Measurements from ENCODE around the gene AP3B2. TPM values are rescaled to one million over a fixed set of nuclear protein-coding genes. Genes with fewer than 3 reads are reported as not detected.

Gene AP3B2
- total and polyA plus RNA-seq, 7 experiments from 2014 or later = 0.35 to 1.2 (median 0.76) TPM; not detected in 1

DNA sequence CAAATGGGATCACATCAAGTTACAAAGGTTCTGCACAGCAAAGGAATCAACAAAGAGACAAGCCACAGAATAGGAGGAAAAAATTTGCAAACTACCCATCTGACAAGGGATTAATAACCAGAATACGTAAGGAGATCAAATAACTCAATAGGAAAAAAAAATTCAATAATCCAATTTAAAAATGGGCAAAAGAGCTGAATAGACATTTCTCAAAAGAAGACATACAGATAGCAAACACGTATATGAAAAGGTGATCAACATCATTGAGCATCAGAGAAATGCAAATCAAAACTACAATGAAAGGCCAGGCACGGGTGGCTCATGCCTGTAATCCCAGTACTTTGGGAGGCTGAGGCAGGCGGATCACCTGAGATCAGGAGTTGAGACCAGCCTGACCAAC, 39.0 kb downstream of the AP3B2 start:
- CTCF ChIA-PET = no interaction called here
- no peak for ATAC-seq
- Histone ChIP-seq H3K27ac (ENCODE audit: low read depth, low read length) (no peak overlapping the region), H3K4me3 (ENCODE audit: low read length) (no peak overlapping the region), H3K27me3 (ENCODE audit: control insufficient read depth in 2 of 2, insufficient read depth in 2 of 2, low read length in 2 of 2) (no peaks in the 10 kb centered on the region), H3K36me3 (ENCODE audit: control insufficient read depth in 2 of 3, insufficient read depth in 3 of 3, low read length in 3 of 3) (no peaks in the 10 kb centered on the region), H3K9me3 (ENCODE audit: control insufficient read depth in 2 of 3, low read length in 3 of 3) (no peaks in the 10 kb centered on the region), H3K4me1 (ENCODE audit: control insufficient read depth in 2 of 2, insufficient read depth in 2 of 2, low read length in 2 of 2) (no peaks in the 10 kb centered on the region)
- no peak overlapping the region for H3K27ac Mint-ChIP-seq
- POLR2A ChIA-PET = no interaction called here
- H3K4me1 Mint-ChIP-seq = peaks cover 0 to under 1% (median 0%) of the 10 kb centered on the region in 7 donors
- DNase-seq = no peak
- intact Hi-C loops (cut with micrococcal nuclease) = no loop called here
- no peak overlapping the region for H3K4me3 Mint-ChIP-seq
- H3K9me3 Mint-ChIP-seq = no peaks in the 10 kb centered on the region
- H3K27me3 Mint-ChIP-seq = peaks cover 0 to 16% (median 3%) of the 10 kb centered on the region in 5 donors
- peaks cover 0 to 1% (median 0%) of the 10 kb centered on the region in 5 donors for H3K36me3 Mint-ChIP-seq

DNA sequence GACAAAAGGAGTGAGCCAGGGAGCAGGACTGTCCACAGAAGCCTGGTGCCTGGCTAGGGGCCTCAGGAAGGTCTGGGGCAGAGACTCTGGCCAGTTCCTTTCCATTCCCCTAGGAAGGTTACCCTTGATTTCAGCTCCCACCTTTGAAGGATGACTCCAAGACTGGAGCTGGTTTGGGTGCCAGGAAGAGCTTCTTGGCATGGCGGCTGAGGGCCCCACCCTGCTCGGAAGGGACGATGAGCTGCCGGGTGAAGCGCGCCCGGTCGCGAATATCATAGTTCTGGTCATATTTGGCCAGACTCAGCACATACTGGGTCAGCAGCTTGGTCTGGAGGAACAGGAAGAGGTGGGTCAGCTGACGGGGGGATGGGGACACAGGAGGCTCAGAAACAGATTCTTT, 43.1 kb downstream of the AP3B2 start:
- CTCF ChIA-PET = no interaction called here
- intact Hi-C loops (cut with micrococcal nuclease) = no loop called here
- Mint-ChIP-seq H3K4me3 (no peak overlapping the region), H3K9me3 (peaks cover 0 to 2% (median 0%) of the 10 kb centered on the region in 11 donors), H3K27ac (no peak overlapping the region), H3K27me3 (peaks cover 0 to 34% (median 17%) of the 10 kb centered on the region in 5 donors), H3K4me1 (peaks cover 0 to 1% (median 0%) of the 10 kb centered on the region in 7 donors), H3K36me3 (peaks cover 0 to 7% (median 0%) of the 10 kb centered on the region in 5 donors)
- no peak overlapping the region for H3K27ac ChIP-seq (ENCODE audit: low read depth, low read length)
- H3K27me3 ChIP-seq (ENCODE audit: control insufficient read depth in 2 of 2, insufficient read depth in 2 of 2, low read length in 2 of 2) = peaks cover 0 to 4% of the 10 kb centered on the region in 2 donors
- no peak overlapping the region for H3K4me3 ChIP-seq (ENCODE audit: low read length)
- H3K9me3 ChIP-seq (ENCODE audit: control insufficient read depth in 2 of 3, low read length in 3 of 3) = no peaks in the 10 kb centered on the region
- no peaks in the 10 kb centered on the region for H3K4me1 ChIP-seq (ENCODE audit: control insufficient read depth in 2 of 2, insufficient read depth in 2 of 2, low read length in 2 of 2)
- POLR2A ChIA-PET = no interaction called here
- DNase-seq (no peak), ATAC-seq (no peak)
- no peaks in the 10 kb centered on the region for H3K36me3 ChIP-seq (ENCODE audit: control insufficient read depth in 2 of 3, insufficient read depth in 3 of 3, low read length in 3 of 3)

DNA sequence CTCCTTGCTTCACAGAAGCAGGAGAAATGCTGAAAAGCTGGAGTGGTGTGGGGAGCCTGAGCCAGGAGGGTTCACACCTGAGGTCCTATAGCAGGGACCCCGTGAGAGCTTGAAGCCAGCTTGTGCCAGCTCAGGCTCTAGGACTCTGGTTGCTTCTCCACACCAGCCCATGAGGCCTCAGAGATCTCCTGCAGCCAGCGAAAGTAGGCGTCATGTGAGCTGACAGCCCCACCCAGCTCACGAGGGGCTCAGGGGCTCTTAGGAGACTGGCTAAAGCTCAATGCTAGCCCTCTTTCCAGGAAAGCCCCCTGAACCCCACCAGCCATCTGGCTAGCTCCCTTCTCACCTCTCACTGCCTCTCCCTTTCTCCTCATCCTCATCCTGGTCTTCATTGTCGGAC, 45.7 kb downstream of the AP3B2 start:
- Histone ChIP-seq H3K4me1 (ENCODE audit: control insufficient read depth in 2 of 2, insufficient read depth in 2 of 2, low read length in 2 of 2) (no peaks in the 10 kb centered on the region), H3K27me3 (ENCODE audit: control insufficient read depth in 2 of 2, insufficient read depth in 2 of 2, low read length in 2 of 2) (peaks cover 0 to 4% of the 10 kb centered on the region in 2 donors), H3K9me3 (ENCODE audit: control insufficient read depth in 2 of 3, low read length in 3 of 3) (no peaks in the 10 kb centered on the region), H3K27ac (ENCODE audit: low read depth, low read length) (no peak overlapping the region), H3K4me3 (ENCODE audit: low read length) (no peak overlapping the region), H3K36me3 (ENCODE audit: control insufficient read depth in 2 of 3, insufficient read depth in 3 of 3, low read length in 3 of 3) (no peaks in the 10 kb centered on the region)
- CTCF ChIA-PET = no interaction called here
- intact Hi-C loops (cut with micrococcal nuclease) = no loop called here
- H3K27ac Mint-ChIP-seq = no peak overlapping the region
- H3K4me1 Mint-ChIP-seq = peaks cover 0 to 1% (median 0%) of the 10 kb centered on the region in 7 donors
- no peak overlapping the region for H3K4me3 Mint-ChIP-seq
- H3K9me3 Mint-ChIP-seq = peaks cover 0 to 2% (median 0%) of the 10 kb centered on the region in 11 donors
- no peak for DNase-seq
- POLR2A ChIA-PET = no interaction called here
- peaks cover 0 to 35% (median 17%) of the 10 kb centered on the region in 5 donors for H3K27me3 Mint-ChIP-seq
- H3K36me3 Mint-ChIP-seq = peaks cover 0 to 7% (median 0%) of the 10 kb centered on the region in 5 donors
- ATAC-seq = no peak

DNA sequence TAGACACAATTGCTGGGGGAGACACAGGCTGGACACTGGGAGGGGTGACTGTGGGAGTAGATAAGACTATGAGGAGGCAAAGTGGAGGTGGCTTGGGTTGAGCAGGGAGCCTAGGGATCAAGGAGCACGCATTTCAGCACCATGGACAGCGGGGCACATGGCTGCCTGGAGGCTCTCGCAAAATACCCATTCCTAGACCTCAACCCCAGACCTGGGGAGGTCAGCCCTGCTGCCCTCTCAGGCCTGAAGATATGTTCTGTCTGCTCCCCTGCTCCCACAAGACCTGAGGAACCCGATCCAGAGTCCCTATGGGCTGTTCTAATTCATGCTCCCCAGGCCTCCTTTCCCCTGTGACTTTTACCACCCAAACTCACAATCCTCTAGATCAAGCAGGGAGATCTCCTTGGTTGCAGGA, 46.5 kb downstream of the AP3B2 start:
- H3K4me1 ChIP-seq (ENCODE audit: control insufficient read depth in 2 of 2, insufficient read depth in 2 of 2, low read length in 2 of 2) = no peaks in the 10 kb centered on the region
- H3K27ac ChIP-seq (ENCODE audit: low read depth, low read length) = no peak overlapping the region
- peaks cover 0 to 39% (median 17%) of the 10 kb centered on the region in 5 donors for H3K27me3 Mint-ChIP-seq
- H3K9me3 Mint-ChIP-seq = peaks cover 0 to 2% (median 0%) of the 10 kb centered on the region in 11 donors
- intact Hi-C loops (cut with micrococcal nuclease) = no loop called here
- ChIA-PET POLR2A (no interaction called here), CTCF (interaction anchor here (0.6 kb wide), 1 partner anchor 19 kb away, joined by 8 read pairs; no protein-coding TSS in a partner anchor)
- peaks cover 0 to 1% (median 0%) of the 10 kb centered on the region in 7 donors for H3K4me1 Mint-ChIP-seq
- H3K36me3 Mint-ChIP-seq = peaks cover 0 to 7% (median 0%) of the 10 kb centered on the region in 5 donors
- no peak overlapping the region for H3K27ac Mint-ChIP-seq
- no peak overlapping the region for H3K4me3 ChIP-seq (ENCODE audit: low read length)
- ATAC-seq (peak; percentile 42), DNase-seq (peak in 8 of 9 donors; percentile 21 to 62 (median 34))
- H3K4me3 Mint-ChIP-seq = no peak overlapping the region
- no peaks in the 10 kb centered on the region for H3K9me3 ChIP-seq (ENCODE audit: control insufficient read depth in 2 of 3, low read length in 3 of 3)
- H3K27me3 ChIP-seq (ENCODE audit: control insufficient read depth in 2 of 2, insufficient read depth in 2 of 2, low read length in 2 of 2) = peaks cover 0 to 4% of the 10 kb centered on the region in 2 donors
- no peaks in the 10 kb centered on the region for H3K36me3 ChIP-seq (ENCODE audit: control insufficient read depth in 2 of 3, insufficient read depth in 3 of 3, low read length in 3 of 3)

DNA sequence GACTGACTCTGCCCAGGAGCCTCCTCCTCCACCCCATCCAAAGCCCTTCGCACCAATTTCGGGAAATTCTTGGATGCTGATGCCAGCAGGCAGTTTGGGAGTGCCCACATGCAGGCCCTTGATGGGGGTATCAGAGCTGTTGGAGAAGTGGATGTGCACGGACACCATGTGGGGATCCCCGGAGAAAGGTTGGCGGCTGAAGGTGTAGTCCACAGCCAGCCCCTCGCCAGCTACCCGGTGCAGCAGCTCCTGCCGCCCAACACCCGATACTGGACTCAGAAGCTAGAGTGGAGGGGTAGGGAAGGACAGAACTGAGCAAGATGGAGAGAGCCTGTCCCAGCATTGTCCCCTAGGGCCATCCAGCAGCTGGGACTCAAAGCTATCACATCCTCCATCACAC, 47.0 kb downstream of the AP3B2 start:
- ATAC-seq (no peak), DNase-seq (no peak)
- no peaks in the 10 kb centered on the region for H3K4me1 ChIP-seq (ENCODE audit: control insufficient read depth in 2 of 2, insufficient read depth in 2 of 2, low read length in 2 of 2)
- Mint-ChIP-seq H3K27ac (no peak overlapping the region), H3K4me1 (peaks cover 0 to 1% (median 0%) of the 10 kb centered on the region in 7 donors), H3K36me3 (peaks cover 0 to 7% (median 0%) of the 10 kb centered on the region in 5 donors), H3K9me3 (peaks cover 0 to 2% (median 0%) of the 10 kb centered on the region in 11 donors), H3K27me3 (peaks cover 0 to 39% (median 16%) of the 10 kb centered on the region in 5 donors), H3K4me3 (no peak overlapping the region)
- intact Hi-C loops (cut with micrococcal nuclease) = no loop called here
- no peak overlapping the region for H3K27ac ChIP-seq (ENCODE audit: low read depth, low read length)
- CTCF ChIA-PET = interaction anchor here (0.6 kb wide), 1 partner anchor 19 kb away, joined by 8 read pairs; no protein-coding TSS in a partner anchor
- H3K27me3 ChIP-seq (ENCODE audit: control insufficient read depth in 2 of 2, insufficient read depth in 2 of 2, low read length in 2 of 2) = peaks cover 0 to 4% of the 10 kb centered on the region in 2 donors
- no peak overlapping the region for H3K4me3 ChIP-seq (ENCODE audit: low read length)
- POLR2A ChIA-PET = no interaction called here
- H3K9me3 ChIP-seq (ENCODE audit: control insufficient read depth in 2 of 3, low read length in 3 of 3) = no peaks in the 10 kb centered on the region
- H3K36me3 ChIP-seq (ENCODE audit: control insufficient read depth in 2 of 3, insufficient read depth in 3 of 3, low read length in 3 of 3) = no peaks in the 10 kb centered on the region

DNA sequence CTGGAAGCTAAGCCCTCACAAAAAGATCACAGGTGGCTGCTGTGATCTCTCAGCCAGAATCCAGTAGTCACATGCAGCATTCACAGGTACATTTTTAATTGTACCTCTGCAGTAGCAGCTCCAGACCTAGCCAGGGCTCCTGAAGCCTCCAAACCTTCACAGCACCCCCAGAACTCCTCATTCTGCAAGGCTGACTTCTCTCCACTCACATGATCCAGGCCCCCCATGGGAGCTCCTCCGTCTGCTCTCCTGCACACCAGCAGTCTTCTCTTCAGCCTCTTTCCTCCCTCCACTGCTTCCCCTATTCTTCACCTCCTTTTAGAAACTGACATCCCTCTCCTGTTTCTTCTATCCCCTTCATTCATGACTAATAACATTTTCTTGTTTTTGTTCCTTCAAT, 49.3 kb downstream of the AP3B2 start:
- H3K27me3 ChIP-seq (ENCODE audit: control insufficient read depth in 2 of 2, insufficient read depth in 2 of 2, low read length in 2 of 2) = peaks cover 0 to 4% of the 10 kb centered on the region in 2 donors
- POLR2A ChIA-PET = no interaction called here
- peaks cover 0 to 2% (median 0%) of the 10 kb centered on the region in 11 donors for H3K9me3 Mint-ChIP-seq

DNA sequence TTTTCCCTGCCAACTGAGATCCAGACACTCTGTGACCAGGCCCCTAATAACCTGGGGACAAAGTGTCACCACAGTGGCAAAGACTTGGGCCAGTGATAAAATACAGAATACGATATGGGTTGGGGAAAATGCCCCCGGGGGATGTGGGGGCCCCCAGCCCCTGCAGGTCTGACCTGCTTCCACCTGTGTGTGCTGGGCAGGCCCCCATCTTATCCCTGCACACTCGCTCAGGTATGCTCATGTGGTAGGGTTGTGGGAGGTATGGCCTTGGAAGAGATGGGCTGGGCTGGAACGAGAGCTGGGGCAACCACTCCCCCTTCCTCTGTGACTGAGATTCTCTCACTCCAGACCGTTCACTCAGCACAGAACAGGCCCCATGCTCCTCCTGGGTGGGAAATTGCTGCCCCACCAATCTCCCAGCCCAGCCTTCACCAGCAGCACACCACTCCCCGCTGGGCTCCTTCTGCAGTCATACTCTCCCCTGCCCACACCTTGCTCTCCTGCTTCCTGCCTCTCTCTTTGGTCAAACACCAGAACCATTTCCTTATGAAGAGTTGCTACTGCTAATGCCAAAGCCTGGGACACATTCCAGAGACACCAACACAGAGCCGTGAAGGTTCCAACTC, 52.9 kb downstream of the AP3B2 start:
- H3K36me3 Mint-ChIP-seq = no peaks in the 10 kb centered on the region
- H3K36me3 ChIP-seq (ENCODE audit: control insufficient read depth in 2 of 3, insufficient read depth in 3 of 3, low read length in 3 of 3) = peaks cover 0 to 3% (median 0%) of the 10 kb centered on the region in 3 experiments
- ChIA-PET CTCF (no interaction called here), POLR2A (no interaction called here)
- no peaks in the 10 kb centered on the region for H3K9me3 ChIP-seq (ENCODE audit: control insufficient read depth in 2 of 3, low read length in 3 of 3)
- H3K27ac ChIP-seq (ENCODE audit: low read depth, low read length) = no peak overlapping the region
- H3K4me1 Mint-ChIP-seq = no peaks in the 10 kb centered on the region
- H3K27me3 ChIP-seq (ENCODE audit: control insufficient read depth in 2 of 2, insufficient read depth in 2 of 2, low read length in 2 of 2) = no peaks in the 10 kb centered on the region
- H3K4me1 ChIP-seq (ENCODE audit: control insufficient read depth in 2 of 2, insufficient read depth in 2 of 2, low read length in 2 of 2) = no peaks in the 10 kb centered on the region
- H3K27me3 Mint-ChIP-seq = peaks cover 4 to 21% (median 10%) of the 10 kb centered on the region in 5 donors
- no peak for DNase-seq
- no peaks in the 10 kb centered on the region for H3K9me3 Mint-ChIP-seq
- H3K4me3 ChIP-seq (ENCODE audit: low read length) = no peak overlapping the region
- no peak overlapping the region for H3K4me3 Mint-ChIP-seq
- intact Hi-C loops (cut with micrococcal nuclease) = no loop called here
- H3K27ac Mint-ChIP-seq = no peak overlapping the region
- no peak for ATAC-seq

More for the DNA sequence above, 49.3 kb downstream of the AP3B2 start:
- ATAC-seq (no peak), DNase-seq (no peak)
- peaks cover 0 to 41% (median 13%) of the 10 kb centered on the region in 5 donors for H3K27me3 Mint-ChIP-seq
- H3K27ac Mint-ChIP-seq = no peak overlapping the region
- intact Hi-C loops (cut with micrococcal nuclease) = no loop called here
- H3K36me3 ChIP-seq (ENCODE audit: control insufficient read depth in 2 of 3, insufficient read depth in 3 of 3, low read length in 3 of 3) = no peaks in the 10 kb centered on the region
- no peak overlapping the region for H3K27ac ChIP-seq (ENCODE audit: low read depth, low read length)
- H3K4me1 Mint-ChIP-seq = no peaks in the 10 kb centered on the region
- no peak overlapping the region for H3K4me3 ChIP-seq (ENCODE audit: low read length)
- no peak overlapping the region for H3K4me3 Mint-ChIP-seq
- CTCF ChIA-PET = interaction anchor here (0.6 kb wide), 1 partner anchor 19 kb away, joined by 3 read pairs; no protein-coding TSS in a partner anchor
- no peaks in the 10 kb centered on the region for H3K4me1 ChIP-seq (ENCODE audit: control insufficient read depth in 2 of 2, insufficient read depth in 2 of 2, low read length in 2 of 2)
- H3K36me3 Mint-ChIP-seq = peaks cover 0 to 7% (median 0%) of the 10 kb centered on the region in 5 donors
- no peaks in the 10 kb centered on the region for H3K9me3 ChIP-seq (ENCODE audit: control insufficient read depth in 2 of 3, low read length in 3 of 3)
